ENCODE results near the gene KLHL7.

KLHL7 gene

DNA sequence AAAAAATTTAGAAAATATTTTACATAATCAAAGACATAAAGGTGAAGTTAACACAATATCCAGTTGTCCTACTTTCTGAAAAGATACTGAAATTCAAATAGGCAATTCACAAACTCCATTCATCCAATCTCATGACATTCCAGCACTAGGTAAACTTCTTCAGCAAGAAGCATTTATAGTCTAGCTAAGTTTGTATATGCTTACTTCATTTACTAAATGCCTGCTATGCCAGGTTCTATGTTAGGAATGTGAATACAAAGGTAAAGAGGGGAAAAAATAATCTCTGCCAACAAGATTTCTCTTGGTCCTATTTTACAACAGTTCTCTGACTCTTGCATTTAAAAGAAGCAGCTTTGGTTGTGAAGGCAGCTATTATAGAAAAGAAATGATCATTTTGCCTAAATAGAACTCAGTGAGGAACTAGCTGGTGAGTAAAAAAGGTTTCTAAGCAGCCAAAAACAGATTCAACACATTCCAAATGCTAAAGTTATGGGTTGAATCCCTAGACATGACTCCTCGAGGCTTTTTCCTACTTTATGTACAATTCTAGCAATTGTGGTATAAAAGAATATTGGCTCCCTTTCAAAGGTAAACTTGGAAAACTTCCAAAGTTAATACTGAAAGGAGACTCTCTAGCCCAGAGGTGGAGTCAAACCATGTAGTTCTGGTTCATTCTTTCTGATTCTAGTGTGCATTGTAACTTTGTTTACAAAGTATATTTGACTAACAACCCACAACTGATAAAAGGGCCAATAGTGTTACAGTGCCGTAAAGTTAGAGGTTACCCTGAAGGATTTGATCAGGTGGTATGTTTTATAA, 30.9 kb upstream of the KLHL7 start:
- Histone ChIP-seq H3K9me3 (replicated peaks in 1 of 11) (no peaks in the 10 kb centered on the region), H3K9ac (no peak overlapping the region), H3K4me1 (peaks cover 0 to 6% (median 0%) of the 10 kb centered on the region in 10 experiments; a peak in 2 of 20 replicates), H3K36me3 (no peaks in the 10 kb centered on the region), H3K4me3 (no peak overlapping the region), H3K27me3 (no peaks in the 10 kb centered on the region), H4K20me1 (no peaks in the 10 kb centered on the region), H3K27ac (no peak overlapping the region), H3K4me2 (no peak overlapping the region)
- no peak for TF ChIP-seq Cebpa-rat (IDR thresholded peaks at IDR 0.05)

- H3K9me3 ChIP-seq (replicated peaks in 1 of 11), result no peaks in the 10 kb centered on the region
- TF ChIP-seq Cebpa-rat (IDR thresholded peaks at IDR 0.05), result no peak
- H3K27me3 ChIP-seq, result no peaks in the 10 kb centered on the region
- no peaks in the 10 kb centered on the region for H4K20me1 ChIP-seq
- peak overlapping the region in 2 of 11 experiments; percentile 28 to 44; a peak in 2 of 22 replicates for H3K4me2 ChIP-seq
- no peak overlapping the region for H3K27ac ChIP-seq
- peaks cover 0 to 6% (median 0%) of the 10 kb centered on the region in 10 experiments; a peak in 2 of 20 replicates for H3K4me1 ChIP-seq
- H3K9ac ChIP-seq, result no peak overlapping the region
- H3K36me3 ChIP-seq, result no peaks in the 10 kb centered on the region
- no peak overlapping the region for H3K4me3 ChIP-seq
Measured at GRCh38 chr7:23075571-23075970, 30.0 kb upstream of the KLHL7 start.

DNA sequence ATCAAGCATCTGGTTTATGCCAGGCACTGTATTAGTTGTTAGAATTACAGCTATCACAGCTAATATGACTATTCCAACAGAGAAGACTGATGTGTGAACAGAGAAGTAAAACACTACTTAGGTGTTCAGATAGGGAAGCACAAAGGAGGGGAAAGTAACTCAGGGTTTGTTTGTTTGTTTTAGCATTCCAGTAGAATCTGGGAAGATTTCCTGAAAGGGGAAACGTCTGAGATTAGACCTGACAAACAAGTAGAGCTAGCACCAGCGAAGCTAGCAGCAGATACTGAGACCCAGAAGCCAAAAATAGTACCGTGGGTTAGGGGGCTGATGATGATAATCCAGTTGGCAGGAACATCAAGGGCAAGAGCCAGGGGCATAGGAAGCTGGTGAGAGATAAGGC, 28.8 kb upstream of the KLHL7 start:
- peaks cover 0 to 6% (median 0%) of the 10 kb centered on the region in 10 experiments; a peak in 2 of 20 replicates for H3K4me1 ChIP-seq
- H3K4me2 ChIP-seq, result no peak overlapping the region
- no peaks in the 10 kb centered on the region for H4K20me1 ChIP-seq
- no peak overlapping the region for H3K9ac ChIP-seq
- no peaks in the 10 kb centered on the region for H3K27me3 ChIP-seq
- no peaks in the 10 kb centered on the region for H3K9me3 ChIP-seq (replicated peaks in 1 of 11)
- no peak overlapping the region for H3K4me3 ChIP-seq
- no peaks in the 10 kb centered on the region for H3K36me3 ChIP-seq
- no peak overlapping the region for H3K27ac ChIP-seq
- TF ChIP-seq Cebpa-rat (IDR thresholded peaks at IDR 0.05), result no peak

DNA sequence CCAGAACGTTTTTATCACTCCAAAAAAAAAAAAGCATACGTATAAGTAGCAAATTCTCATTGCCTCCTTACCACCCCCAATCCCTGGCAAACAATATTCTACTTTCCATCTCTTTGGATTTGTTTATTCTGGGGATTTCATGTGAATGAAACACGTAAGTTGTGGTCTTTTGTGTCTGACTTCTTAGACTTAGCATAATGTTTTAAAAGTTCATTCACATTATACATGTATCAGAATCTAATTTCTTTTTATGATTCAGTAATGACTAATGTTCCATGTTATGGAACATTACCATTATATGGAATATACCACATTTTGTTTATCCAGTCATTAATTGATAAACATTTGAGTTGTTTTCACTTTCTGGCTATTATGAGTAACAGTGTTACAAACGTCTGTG, 12.5 kb upstream of the KLHL7 start:
- H3K27me3 ChIP-seq, result no peaks in the 10 kb centered on the region
- no peak overlapping the region for H3K9ac ChIP-seq
- H3K4me1 ChIP-seq, result no peaks in the 10 kb centered on the region
- H4K20me1 ChIP-seq, result no peaks in the 10 kb centered on the region
- no peak overlapping the region for H3K4me2 ChIP-seq
- no peak for TF ChIP-seq Cebpa-rat (IDR thresholded peaks at IDR 0.05)
- H3K9me3 ChIP-seq (replicated peaks in 1 of 11), result peaks cover 27 to 32% (median 31%) of the 10 kb centered on the region in 11 experiments
- H3K27ac ChIP-seq, result no peak overlapping the region
- no peak overlapping the region for H3K4me3 ChIP-seq
- peaks cover 0 to 7% (median 0%) of the 10 kb centered on the region in 11 experiments; a peak in 4 of 22 replicates for H3K36me3 ChIP-seq

DNA sequence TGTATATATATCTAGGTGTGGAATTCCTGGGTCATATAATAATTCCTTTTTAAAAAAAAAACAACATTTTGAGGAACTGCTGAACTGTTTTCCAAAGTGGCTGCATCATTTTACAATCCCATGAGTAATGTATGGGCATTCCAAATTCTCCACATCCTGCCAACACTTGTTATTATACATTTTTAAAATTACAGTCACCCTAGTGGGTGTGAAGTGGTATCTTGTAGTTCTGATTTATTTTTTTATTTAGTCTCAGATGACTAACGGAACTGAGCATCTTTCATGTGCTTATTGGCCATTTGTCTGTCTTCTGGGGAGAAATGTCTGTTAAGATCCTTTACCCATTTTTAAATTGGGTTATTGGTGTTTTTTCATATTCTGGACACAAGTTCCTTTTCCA, 12.0 kb upstream of the KLHL7 start:
- no peak for TF ChIP-seq Cebpa-rat (IDR thresholded peaks at IDR 0.05)
- H3K4me3 ChIP-seq, result no peak overlapping the region
- no peak overlapping the region for H3K27ac ChIP-seq
- H3K36me3 ChIP-seq, result peaks cover 0 to 7% (median 0%) of the 10 kb centered on the region in 11 experiments; a peak in 4 of 22 replicates
- H3K27me3 ChIP-seq, result no peaks in the 10 kb centered on the region
- no peak overlapping the region for H3K9ac ChIP-seq
- H3K9me3 ChIP-seq (replicated peaks in 1 of 11), result peaks cover 28 to 37% (median 33%) of the 10 kb centered on the region in 11 experiments
- H3K4me2 ChIP-seq, result no peak overlapping the region
- H4K20me1 ChIP-seq, result no peaks in the 10 kb centered on the region
- no peaks in the 10 kb centered on the region for H3K4me1 ChIP-seq

GRCh38 chr7:23096518-23097290, 8.9 kb upstream of the KLHL7 start:
- H4K20me1 ChIP-seq, result no peaks in the 10 kb centered on the region
- peaks cover 29 to 40% (median 35%) of the 10 kb centered on the region in 11 experiments for H3K9me3 ChIP-seq (replicated peaks in 1 of 11)
- H3K4me1 ChIP-seq, result no peaks in the 10 kb centered on the region
- H3K9ac ChIP-seq, result no peak overlapping the region
- H3K36me3 ChIP-seq, result peaks cover 0 to 7% (median 0%) of the 10 kb centered on the region in 11 experiments; a peak in 5 of 22 replicates
- H3K27ac ChIP-seq, result no peak overlapping the region
- no peak for TF ChIP-seq Cebpa-rat (IDR thresholded peaks at IDR 0.05)
- no peak overlapping the region for H3K4me2 ChIP-seq
- H3K27me3 ChIP-seq, result no peaks in the 10 kb centered on the region
- H3K4me3 ChIP-seq, result no peak overlapping the region

- no peak for TF ChIP-seq Cebpa-rat (IDR thresholded peaks at IDR 0.05)
- Histone ChIP-seq H3K27ac (no peak overlapping the region), H3K9me3 (replicated peaks in 1 of 11) (peaks cover 37 to 53% (median 46%) of the 10 kb centered on the region in 11 experiments), H3K36me3 (peaks cover 0 to 13% (median 7%) of the 10 kb centered on the region in 11 experiments; a peak in 13 of 22 replicates), H3K27me3 (no peaks in the 10 kb centered on the region), H3K4me1 (no peaks in the 10 kb centered on the region), H4K20me1 (no peaks in the 10 kb centered on the region), H3K4me3 (no peak overlapping the region), H3K9ac (no peak overlapping the region), H3K4me2 (no peak overlapping the region)
Measured at GRCh38 chr7:23098029-23098428, 7.6 kb upstream of the KLHL7 start.

GRCh38 chr7:23098460-23098859, 7.1 kb upstream of the KLHL7 start:
- H3K4me1 ChIP-seq, result no peaks in the 10 kb centered on the region
- no peak overlapping the region for H3K4me2 ChIP-seq
- no peak overlapping the region for H3K27ac ChIP-seq
- no peaks in the 10 kb centered on the region for H3K27me3 ChIP-seq
- H3K4me3 ChIP-seq, result no peak overlapping the region
- peaks cover 0 to 14% (median 7%) of the 10 kb centered on the region in 11 experiments; a peak in 13 of 22 replicates for H3K36me3 ChIP-seq
- H3K9me3 ChIP-seq (replicated peaks in 1 of 11), result peaks cover 37 to 55% (median 46%) of the 10 kb centered on the region in 11 experiments
- no peaks in the 10 kb centered on the region for H4K20me1 ChIP-seq
- H3K9ac ChIP-seq, result no peak overlapping the region
- no peak for TF ChIP-seq Cebpa-rat (IDR thresholded peaks at IDR 0.05)

GRCh38 chr7:23100697-23101096, 4.9 kb upstream of the KLHL7 start:
- Histone ChIP-seq H4K20me1 (no peaks in the 10 kb centered on the region), H3K4me1 (peaks cover 0 to 7% (median 6%) of the 10 kb centered on the region in 10 experiments; a peak in 13 of 20 replicates), H3K36me3 (peaks cover 0 to 14% (median 5%) of the 10 kb centered on the region in 11 experiments; a peak in 13 of 22 replicates), H3K27me3 (no peaks in the 10 kb centered on the region), H3K4me2 (no peak overlapping the region), H3K9me3 (replicated peaks in 1 of 11) (peaks cover 32 to 49% (median 40%) of the 10 kb centered on the region in 11 experiments), H3K4me3 (no peak overlapping the region), H3K27ac (no peak overlapping the region), H3K9ac (no peak overlapping the region)
- no peak for TF ChIP-seq Cebpa-rat (IDR thresholded peaks at IDR 0.05)
